Vagina (tissue), 2 donors: ENCODE measurements around the gene RAD1.

ENCODE experiments used
- POLR2A ChIP-seq, 2 donors: fragments of 450-650 bp; IDR thresholded peaks; one replicate each; pipeline ENCODE4 v1.6.1; 2017; ENCODE audit warnings: antibody characterized with exemption in 2 of 2, mild to moderate bottlenecking in 2 of 2, moderate library complexity in 2 of 2
- POLR2AphosphoS5 ChIP-seq, 2 donors: sonication (generic); formaldehyde crosslinking; IDR thresholded peaks; one replicate each; pipeline ENCODE4 v1.9.0; 2017; ENCODE audit warnings: antibody characterized with exemption in 2 of 2, mild to moderate bottlenecking in 2 of 2, low read depth in 1 of 2; ENCODE audit not compliant: insufficient read depth in 1 of 2

DNA sequence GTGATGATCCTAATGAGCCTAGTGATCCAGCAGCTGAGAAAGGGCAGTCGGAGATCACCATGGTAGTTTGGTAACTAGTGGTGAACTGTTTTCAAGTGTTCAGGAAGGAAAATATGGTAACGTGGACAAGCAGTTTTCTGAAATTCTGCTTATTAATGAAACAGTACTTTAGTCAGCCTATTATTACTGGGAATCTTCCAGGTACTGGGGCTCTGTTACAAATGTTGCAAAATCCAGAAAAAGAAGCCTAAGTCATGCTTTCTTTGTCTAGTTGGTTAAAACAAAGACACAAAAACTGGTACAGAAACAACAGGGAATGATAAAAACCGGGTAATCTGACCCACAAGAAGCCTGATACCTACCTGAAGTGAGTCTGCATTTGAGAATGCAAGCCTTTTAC is 58.1 kb downstream of the RAD1 start:
- no peak for TF ChIP-seq POLR2A (IDR thresholded peaks at IDR 0.05)
- TF ChIP-seq POLR2AphosphoS5 (IDR thresholded peaks at IDR 0.05; ENCODE audit: insufficient read depth in 1 of 2, low read depth in 1 of 2), result no peak
